Measurements from ENCODE around the gene ZNF438. TPM values are rescaled to one million over a fixed set of nuclear protein-coding genes. Genes with fewer than 3 reads are reported as not detected.
A peak's percentile ranks its signal among the peaks of the same experiment; 100 is the strongest.

The ZNF438 gene
- total RNA-seq, 1 experiment from 2014 or later = 0.83 TPM

DNA sequence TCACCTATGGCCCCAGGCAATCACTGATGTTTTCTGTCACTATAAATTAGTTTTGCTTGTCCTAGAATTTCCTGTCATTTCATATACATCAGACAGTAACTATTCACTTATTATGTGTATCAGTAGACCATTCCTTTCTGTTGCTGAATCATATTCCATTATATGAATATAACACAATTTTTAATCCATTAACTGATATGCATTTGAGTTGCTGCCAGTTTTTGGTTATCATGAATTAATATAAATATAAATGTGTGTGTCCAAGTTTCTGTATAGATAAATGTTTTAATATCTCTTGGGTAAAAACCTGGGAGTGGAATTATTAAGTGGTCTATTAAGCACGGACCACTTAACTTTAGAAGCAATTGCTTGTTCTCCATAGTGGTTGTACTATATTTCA, 143.8 kb downstream of the ZNF438 start:
- H3K27me3 ChIP-seq (ENCODE audit: insufficient read depth, low read length) = no peaks in the 10 kb centered on the region
- no CpG with 5 or more reads among the region's 1 CpG for WGBS (ENCODE audit: extremely low coverage, insufficient read length, low lambda C conversion rate)
- H2BK5ac ChIP-seq (ENCODE audit: insufficient read length, low read length) = no peak overlapping the region

More for the DNA sequence above, 143.8 kb downstream of the ZNF438 start:
- H3K9ac ChIP-seq (ENCODE audit: extremely low read depth, insufficient read length, low read length) = no peak overlapping the region
- H3K23ac ChIP-seq (ENCODE audit: insufficient read length, low read depth, low read length) = no peak overlapping the region
- no peak overlapping the region for H2BK15ac ChIP-seq (ENCODE audit: low read depth, low read length)
- no peak overlapping the region for H3T11ph ChIP-seq (ENCODE audit: low read length)
- Mint-ChIP-seq H3K27me3 (ENCODE audit: low read depth) (no peaks in the 10 kb centered on the region), H3K9me3 (peaks cover 4% of the 10 kb centered on the region in 2 experiments; a peak in 3 of 5 replicates), H3K36me3 (ENCODE audit: insufficient read depth in 1 of 3, low read depth in 3 of 3) (peaks cover 0 to 3% (median 3%) of the 10 kb centered on the region in 3 experiments; a peak in 3 of 7 replicates), H3K4me1 (peaks cover 28 to 32% of the 10 kb centered on the region in 2 experiments), H3K27ac (0 out of 7 replicates have a peak overlapping the region, but pooled peaks of 1 of the 3 experiments have one; percentile 49), H3K4me3 (no peak overlapping the region)
- H3K23me2 ChIP-seq (ENCODE audit: insufficient read length, low read depth, low read length, poor library complexity, severe bottlenecking) = no peaks in the 10 kb centered on the region
- no peak overlapping the region for H2AFZ ChIP-seq (ENCODE audit: low read length)
- H3K27ac ChIP-seq (ENCODE audit: insufficient read length, low read depth, low read length) = no peak overlapping the region
- no peak overlapping the region for H3K4ac ChIP-seq (ENCODE audit: low read depth, low read length)
- H3K4me2 ChIP-seq (ENCODE audit: insufficient read depth, insufficient read length, low read length) = no peak overlapping the region
- no peak overlapping the region for H3K14ac ChIP-seq (ENCODE audit: insufficient read depth, low read length)
- H3K79me1 ChIP-seq (ENCODE audit: insufficient read depth, low read depth, low read length, poor library complexity, severe bottlenecking) = no peaks in the 10 kb centered on the region
- no peak for DNase-seq
- no peak overlapping the region for H3K18ac ChIP-seq (ENCODE audit: insufficient read length, low read depth, low read length)
- H3K4me1 ChIP-seq (ENCODE audit: insufficient read depth, low read length) = no peaks in the 10 kb centered on the region; the same call in 1 of the 2 replicates
- H4K91ac ChIP-seq (ENCODE audit: insufficient read length, low read depth, low read length) = no peak overlapping the region
- no peak overlapping the region for H2BK120ac ChIP-seq (ENCODE audit: low read depth, low read length, poor library complexity, severe bottlenecking)
- no peak overlapping the region for H4K8ac ChIP-seq (replicated peaks; ENCODE audit: insufficient read length, low read depth, low read length)
- H2BK20ac ChIP-seq (ENCODE audit: low read depth, low read length, poor library complexity, severe bottlenecking) = no peak overlapping the region
- no peak overlapping the region for H2AK5ac ChIP-seq (ENCODE audit: insufficient read length, low read length)
- H2BK12ac ChIP-seq (ENCODE audit: insufficient read length, low read depth, low read length) = no peak overlapping the region
- no peaks in the 10 kb centered on the region for H3K79me2 ChIP-seq (ENCODE audit: insufficient read depth, low read length)
- no peak overlapping the region for H4K5ac ChIP-seq (ENCODE audit: insufficient read length, low read depth, low read length)
- TF ChIP-seq CTCF (conservative IDR thresholded peaks at IDR 0.05) = no peak
- no peaks in the 10 kb centered on the region for H4K20me1 ChIP-seq (ENCODE audit: control insufficient read depth, insufficient read depth, insufficient read length)
- no peaks in the 10 kb centered on the region for H3K9me3 ChIP-seq (ENCODE audit: control insufficient read depth, low read depth, low read length)
- H3K56ac ChIP-seq (ENCODE audit: insufficient read length, low read depth, low read length) = no peak overlapping the region
